AG04450 (cell line): ENCODE data around the gene RABGAP1. TPM values are rescaled to one million over a fixed set of nuclear protein-coding genes. Genes with fewer than 3 reads are reported as not detected.

Experiments used
- CTCF ChIA-PET: fragments of 300-600, 350-600 bp; formaldehyde crosslinking; extraction: SDS; loops from one replicate; lab custom pipeline; 2022; ENCODE audit warnings: antibody characterized with exemption, inconsistent platforms; lab: Charles Lee
- POLR2A ChIA-PET: fragments of 350-600 bp; formaldehyde crosslinking; extraction: SDS; loops from one replicate; lab custom pipeline; 2021; ENCODE audit warnings: antibody characterized with exemption, inconsistent platforms; lab: Yijun Ruan, JAX
- DNase-seq: peaks from one replicate; pipeline ENCODE4 v3.0.0-alpha.2; 2011; ENCODE audit warnings: low read depth, low spot score
- H3K27ac ChIP-seq: one replicate; pipeline ENCODE4 v1.5.1; 2012; ENCODE audit warnings: low read depth, low read length, control low read depth
- H3K27me3 ChIP-seq: one replicate; pipeline ENCODE4 v1.6.0; 2012; ENCODE audit warnings: low read length; ENCODE audit not compliant: control insufficient read depth, insufficient read depth
- H3K4me3 ChIP-seq: 2 replicates; pipeline ENCODE4 v1.5.1; 2011; ENCODE audit warnings: mild to moderate bottlenecking, low read depth, low read length, control low read depth
- H3K9me3 ChIP-seq: 2 replicates; pipeline ENCODE4 v1.5.1; 2012; ENCODE audit warnings: low read length; ENCODE audit not compliant: control insufficient read depth, insufficient read depth
- polyA plus RNA-seq: library from polyadenylated mRNA; depleted of rRNA; stranded (reverse); fragments of >200 nt; gene quantifications from 2 replicates; pipeline ENCODE4 v1.2.3, GENCODE V29; 2011
- TF ChIP-seq, protein P1 (sequence below): IDR thresholded peaks from 2 replicates; pipeline ENCODE4 v1.5.1; 2011; ENCODE audit warnings: low read depth, low read length, control low read depth, inconsistent platforms

RABGAP1 gene
- polyA plus RNA-seq, 1 experiment, result 69.4 TPM

GRCh38 chr9:123062351-123063176 is 121.7 kb downstream of the RABGAP1 start:
- TF ChIP-seq, protein P1, sequence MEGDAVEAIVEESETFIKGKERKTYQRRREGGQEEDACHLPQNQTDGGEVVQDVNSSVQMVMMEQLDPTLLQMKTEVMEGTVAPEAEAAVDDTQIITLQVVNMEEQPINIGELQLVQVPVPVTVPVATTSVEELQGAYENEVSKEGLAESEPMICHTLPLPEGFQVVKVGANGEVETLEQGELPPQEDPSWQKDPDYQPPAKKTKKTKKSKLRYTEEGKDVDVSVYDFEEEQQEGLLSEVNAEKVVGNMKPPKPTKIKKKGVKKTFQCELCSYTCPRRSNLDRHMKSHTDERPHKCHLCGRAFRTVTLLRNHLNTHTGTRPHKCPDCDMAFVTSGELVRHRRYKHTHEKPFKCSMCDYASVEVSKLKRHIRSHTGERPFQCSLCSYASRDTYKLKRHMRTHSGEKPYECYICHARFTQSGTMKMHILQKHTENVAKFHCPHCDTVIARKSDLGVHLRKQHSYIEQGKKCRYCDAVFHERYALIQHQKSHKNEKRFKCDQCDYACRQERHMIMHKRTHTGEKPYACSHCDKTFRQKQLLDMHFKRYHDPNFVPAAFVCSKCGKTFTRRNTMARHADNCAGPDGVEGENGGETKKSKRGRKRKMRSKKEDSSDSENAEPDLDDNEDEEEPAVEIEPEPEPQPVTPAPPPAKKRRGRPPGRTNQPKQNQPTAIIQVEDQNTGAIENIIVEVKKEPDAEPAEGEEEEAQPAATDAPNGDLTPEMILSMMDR, result no peak
- no peaks in the 10 kb centered on the region for H3K27me3 ChIP-seq
- ChIA-PET POLR2A (interaction anchor here (0.8 to 1.4 kb wide), 5 partner anchors 13 to 28 kb away, joined by 3 to 6 read pairs (median 4); no protein-coding TSS in a partner anchor), CTCF (interaction anchor here (0.6 to 1.1 kb wide), 4 partner anchors 20 to 287 kb away, joined by 3 to 4 read pairs (median 4); no protein-coding TSS in a partner anchor)
- no peak overlapping the region for H3K4me3 ChIP-seq
- no peak overlapping the region for H3K27ac ChIP-seq
- no peaks in the 10 kb centered on the region for H3K9me3 ChIP-seq
- no peak for DNase-seq

DNA sequence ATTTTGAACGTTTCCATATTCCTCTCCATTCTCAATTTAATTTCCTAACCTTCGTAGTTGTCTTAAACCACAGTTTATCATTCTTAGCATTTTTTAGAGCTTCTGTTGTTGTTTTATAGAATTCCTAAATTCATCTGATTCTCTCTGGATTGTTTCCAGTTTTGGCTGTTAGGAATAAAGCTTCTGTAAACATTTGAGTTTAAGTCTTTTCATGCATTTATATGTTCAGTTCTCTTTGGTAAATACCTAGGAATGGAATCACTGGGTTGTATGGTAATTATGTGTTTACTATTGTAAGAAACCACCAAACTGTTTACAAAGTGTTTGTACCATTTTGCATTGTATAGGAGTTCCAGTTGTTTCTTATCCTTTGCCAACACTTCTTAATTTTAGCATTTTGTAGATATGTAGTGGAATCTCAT is 122.4 kb downstream of the RABGAP1 start:
- H3K4me3 ChIP-seq, result no peak overlapping the region
- no peaks in the 10 kb centered on the region for H3K9me3 ChIP-seq
- no peaks in the 10 kb centered on the region for H3K27me3 ChIP-seq
- ChIA-PET POLR2A (interaction anchor here (0.8 to 1.4 kb wide), 5 partner anchors 14 to 29 kb away, joined by 3 to 6 read pairs (median 4); no protein-coding TSS in a partner anchor), CTCF (interaction anchor here (0.8 to 1.1 kb wide), 2 partner anchors 19 to 287 kb away, joined by 3 to 4 read pairs; no protein-coding TSS in a partner anchor)
- no peak overlapping the region for H3K27ac ChIP-seq
- DNase-seq, result peak; percentile 64
- TF ChIP-seq, protein P1, result no peak

DNA sequence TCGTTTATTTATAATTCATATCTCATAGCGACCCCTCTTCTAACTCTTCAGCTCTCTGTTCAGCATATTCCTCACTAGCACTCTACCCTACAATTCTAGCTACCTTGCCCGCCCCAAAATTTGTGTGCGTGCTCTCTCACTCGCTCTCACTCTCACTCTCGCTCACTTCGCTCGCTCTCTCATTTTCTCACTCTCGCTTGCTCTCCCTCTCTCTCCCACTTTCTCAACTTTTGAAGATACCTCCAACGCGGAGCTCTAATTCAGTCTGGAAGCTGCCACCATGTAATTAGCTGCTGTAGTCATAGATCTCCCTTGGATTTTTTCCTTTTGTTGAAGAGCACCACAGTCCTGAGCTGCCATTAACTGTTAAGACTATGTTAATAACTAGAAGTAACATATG is 123.1 kb downstream of the RABGAP1 start:
- no peaks in the 10 kb centered on the region for H3K27me3 ChIP-seq
- TF ChIP-seq, protein P1, result no peak
- no peak for DNase-seq
- ChIA-PET POLR2A (interaction anchor here (0.9 kb wide), 1 partner anchor 21 kb away, joined by 3 read pairs; no protein-coding TSS in a partner anchor), CTCF (interaction anchor here (1.1 kb wide), 1 partner anchor 19 kb away, joined by 4 read pairs; no protein-coding TSS in a partner anchor)
- no peak overlapping the region for H3K4me3 ChIP-seq
- H3K27ac ChIP-seq, result no peak overlapping the region
- H3K9me3 ChIP-seq, result no peaks in the 10 kb centered on the region

DNA sequence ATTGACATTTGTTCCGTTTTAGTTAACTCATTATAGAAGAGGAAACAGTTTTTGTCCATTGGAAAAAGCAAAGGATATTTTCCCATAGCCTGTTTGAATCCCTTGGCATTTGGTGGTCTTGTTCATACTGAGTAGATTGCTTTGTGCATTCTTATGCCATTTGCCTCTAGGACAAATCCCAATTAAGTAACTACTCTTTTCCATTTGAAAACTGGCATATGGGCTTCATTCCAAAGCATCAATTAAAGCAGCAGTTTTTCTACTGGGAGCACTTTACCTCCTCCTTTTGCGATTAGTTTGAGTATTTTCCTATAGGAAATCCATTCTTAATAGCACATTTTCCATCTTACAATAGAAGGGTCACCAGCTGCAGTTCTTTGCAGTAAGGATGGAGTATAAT is 123.9 kb downstream of the RABGAP1 start:
- CTCF ChIA-PET, result no interaction called here
- no peak for DNase-seq

More for the DNA sequence above, 123.9 kb downstream of the RABGAP1 start:
- no peak overlapping the region for H3K4me3 ChIP-seq
- H3K27ac ChIP-seq, result no peak overlapping the region
- H3K9me3 ChIP-seq, result no peaks in the 10 kb centered on the region
- TF ChIP-seq, protein P1, result no peak
- POLR2A ChIA-PET, result no interaction called here
- no peaks in the 10 kb centered on the region for H3K27me3 ChIP-seq
